NT2/D1 (cell line): ENCODE results near the gene RADX.

Experiments used
- SUZ12 ChIP-seq: IDR thresholded peaks from 2 replicates; pipeline ENCODE4 v1.6.1; 2011; ENCODE audit not compliant: insufficient read length, insufficient read depth; ENCODE audit errors: extremely low read depth
- YY1 ChIP-seq: IDR thresholded peaks from 2 replicates; pipeline ENCODE4 v1.6.1; 2011; ENCODE audit not compliant: insufficient read length, insufficient read depth
- ZNF274 ChIP-seq: IDR thresholded peaks from 2 replicates; pipeline ENCODE4 v1.6.1; 2011; ENCODE audit warnings: mild to moderate bottlenecking, low read depth, low read length

DNA sequence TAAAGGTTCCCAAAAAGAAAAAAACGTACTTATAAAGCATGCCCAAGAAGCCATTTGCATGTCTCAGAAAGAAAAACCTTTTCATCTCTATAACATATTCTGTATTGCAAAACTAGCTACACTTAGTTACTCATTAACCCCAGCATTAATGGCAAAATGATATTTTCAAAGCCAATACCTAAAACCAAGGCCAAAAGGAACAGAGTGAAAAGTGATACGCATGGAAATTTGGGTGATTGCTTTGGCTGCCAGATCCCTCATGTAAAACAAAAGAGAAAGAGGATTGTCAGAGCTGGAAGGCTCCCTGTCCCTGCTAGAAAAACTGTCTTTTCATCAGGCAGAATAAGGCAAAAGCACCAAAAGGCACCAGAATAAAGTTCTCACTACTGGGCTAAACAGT is 46.8 kb upstream of the RADX start:
- TF ChIP-seq YY1 (no peak), ZNF274 (no peak), SUZ12 (no peak)
